SK-N-SH treated with all-trans-retinoic acid at 6 μM for 48 hours (cell line): ENCODE results near the gene ELOVL6.

Source experiments
- ARNTL ChIP-seq: fragments of 450-650 bp; formaldehyde crosslinking; IDR thresholded peaks from 2 replicates; pipeline ENCODE4 v1.5.0; 2020; ENCODE audit warnings: low read depth, mild to moderate bottlenecking, moderate library complexity, borderline replicate concordance
- ISL1 ChIP-seq: fragments of 250-450 bp; sonication (Bioruptor Pico); IDR thresholded peaks from 2 replicates; pipeline ENCODE4 v2.1.2; 2022; ENCODE audit warnings: mild to moderate bottlenecking, moderate library complexity
- PATZ1 ChIP-seq: fragments of 250-450 bp; sonication (Bioruptor Pico); IDR thresholded peaks from 2 replicates; pipeline ENCODE4 v1.8.0; 2020; ENCODE audit warnings: mild to moderate bottlenecking, moderate library complexity, borderline replicate concordance
- POU6F1 ChIP-seq: fragments of 250-450 bp; sonication (Bioruptor Pico); IDR thresholded peaks from 2 replicates; pipeline ENCODE4 v1.8.0; 2021; ENCODE audit warnings: low read depth, mild to moderate bottlenecking, moderate library complexity, borderline replicate concordance
- RARB ChIP-seq: fragments of 250-450 bp; sonication (Bioruptor Pico); IDR thresholded peaks from 2 replicates; pipeline ENCODE4 v1.8.0; 2021; ENCODE audit warnings: mild to moderate bottlenecking, moderate library complexity
- TSHZ2 ChIP-seq: fragments of 250-450 bp; sonication (Bioruptor Pico); IDR thresholded peaks from 2 replicates; pipeline ENCODE4 v1.5.0; 2020; ENCODE audit warnings: mild to moderate bottlenecking, moderate library complexity
- ZFP30 ChIP-seq: fragments of 450-650 bp; formaldehyde crosslinking; IDR thresholded peaks from 2 replicates; pipeline ENCODE4 v1.5.0; 2022; ENCODE audit warnings: mild to moderate bottlenecking, moderate library complexity
- ZNF565 ChIP-seq: fragments of 450-650 bp; formaldehyde crosslinking; conservative IDR thresholded peaks from 2 replicates; pipeline ENCODE4 v1.5.0; 2020; ENCODE audit warnings: low read depth, mild to moderate bottlenecking, moderate library complexity
- ZNF70 ChIP-seq: fragments of 450-650 bp; formaldehyde crosslinking; IDR thresholded peaks from 2 replicates; pipeline ENCODE4 v1.5.0; 2020; ENCODE audit warnings: mild to moderate bottlenecking, moderate library complexity

- TF ChIP-seq ZNF565 (CRISPR knock-in tag), result no peak
- no peak for TF ChIP-seq TSHZ2
- TF ChIP-seq ARNTL (CRISPR knock-in tag), result no peak
- no peak for TF ChIP-seq ZNF70 (CRISPR knock-in tag)
- no peak for TF ChIP-seq ZFP30 (CRISPR knock-in tag)
- no peak for TF ChIP-seq POU6F1
- no peak for TF ChIP-seq PATZ1 (CRISPR knock-in tag)
- TF ChIP-seq ISL1 (CRISPR knock-in tag), result no peak
- no peak for TF ChIP-seq RARB (CRISPR knock-in tag)
Observed at GRCh38 chr4:110135076-110135475, 63.3 kb downstream of the ELOVL6 start.
